SK-N-DZ (cell line): ENCODE data around the gene TALDO1.
A peak's percentile ranks its signal among the peaks of the same experiment; 100 is the strongest.

ENCODE experiments used
- DNase-seq: peaks from one replicate; pipeline ENCODE4 v3.0.0-alpha.2; 2015; ENCODE audit warnings: low spot score

The TALDO1 gene

GRCh38 chr11:714436-714835 is 32.8 kb upstream of the TALDO1 start:
- no peak for DNase-seq

GRCh38 chr11:719214-720016 is 27.8 kb upstream of the TALDO1 start:
- DNase-seq = no peak

DNA sequence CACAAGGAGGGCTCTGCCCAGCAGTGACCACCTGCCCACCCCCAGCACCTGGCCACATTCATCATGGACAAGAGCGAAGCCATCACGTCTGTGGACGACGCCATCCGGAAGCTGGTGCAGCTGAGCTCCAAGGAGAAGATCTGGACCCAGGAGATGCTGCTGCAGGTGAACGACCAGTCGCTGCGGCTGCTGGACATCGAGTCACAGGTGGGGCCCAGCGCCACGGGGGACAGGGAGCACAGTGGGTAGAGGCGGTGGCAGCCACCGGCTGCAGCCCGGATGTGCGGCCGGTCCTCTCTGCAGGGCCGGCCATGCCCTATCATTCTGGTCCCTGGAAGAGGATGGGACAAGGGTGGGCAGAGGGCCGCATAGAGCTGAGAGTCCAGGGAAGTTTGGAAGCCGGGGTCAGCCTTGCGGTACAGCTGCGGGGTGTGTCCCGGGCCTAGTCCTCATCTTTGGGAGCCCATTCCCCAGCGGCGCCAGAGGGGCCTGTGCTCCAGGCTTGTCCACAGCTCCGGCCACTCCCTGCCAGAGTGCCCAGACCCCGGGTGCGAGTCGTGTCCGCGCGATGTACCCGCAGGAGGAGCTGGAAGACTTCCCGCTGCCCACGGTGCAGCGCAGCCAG is 27.1 kb upstream of the TALDO1 start:
- DNase-seq = no peak

DNA sequence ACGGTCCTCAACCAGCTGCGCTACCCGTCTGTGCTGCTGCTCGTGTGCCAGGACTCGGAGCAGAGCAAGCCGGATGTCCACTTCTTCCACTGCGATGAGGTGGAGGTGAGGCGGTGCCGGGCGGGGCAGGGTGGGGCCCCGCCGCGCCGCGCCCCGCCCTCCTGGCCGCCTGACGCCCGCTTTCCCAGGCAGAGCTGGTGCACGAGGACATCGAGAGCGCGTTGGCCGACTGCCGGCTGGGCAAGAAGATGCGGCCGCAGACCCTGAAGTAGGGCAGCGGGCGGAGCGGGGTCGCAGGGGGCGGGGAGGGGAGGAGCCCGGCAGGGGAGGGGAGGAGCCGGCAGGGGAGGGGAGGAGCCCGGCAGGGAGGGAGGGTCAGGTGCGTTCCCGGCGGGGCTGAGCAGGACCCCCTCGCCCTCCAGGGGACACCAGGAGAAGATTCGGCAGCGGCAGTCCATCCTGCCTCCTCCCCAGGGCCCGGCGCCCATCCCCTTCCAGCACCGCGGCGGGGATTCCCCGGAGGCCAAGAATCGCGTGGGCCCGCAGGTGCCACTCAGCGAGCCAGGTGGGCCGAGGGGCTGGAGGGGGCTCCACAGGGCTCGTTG is 26.5 kb upstream of the TALDO1 start:
- peak; percentile 48 for DNase-seq

GRCh38 chr11:721247-721740 is 26.0 kb upstream of the TALDO1 start:
- DNase-seq = no peak

DNA sequence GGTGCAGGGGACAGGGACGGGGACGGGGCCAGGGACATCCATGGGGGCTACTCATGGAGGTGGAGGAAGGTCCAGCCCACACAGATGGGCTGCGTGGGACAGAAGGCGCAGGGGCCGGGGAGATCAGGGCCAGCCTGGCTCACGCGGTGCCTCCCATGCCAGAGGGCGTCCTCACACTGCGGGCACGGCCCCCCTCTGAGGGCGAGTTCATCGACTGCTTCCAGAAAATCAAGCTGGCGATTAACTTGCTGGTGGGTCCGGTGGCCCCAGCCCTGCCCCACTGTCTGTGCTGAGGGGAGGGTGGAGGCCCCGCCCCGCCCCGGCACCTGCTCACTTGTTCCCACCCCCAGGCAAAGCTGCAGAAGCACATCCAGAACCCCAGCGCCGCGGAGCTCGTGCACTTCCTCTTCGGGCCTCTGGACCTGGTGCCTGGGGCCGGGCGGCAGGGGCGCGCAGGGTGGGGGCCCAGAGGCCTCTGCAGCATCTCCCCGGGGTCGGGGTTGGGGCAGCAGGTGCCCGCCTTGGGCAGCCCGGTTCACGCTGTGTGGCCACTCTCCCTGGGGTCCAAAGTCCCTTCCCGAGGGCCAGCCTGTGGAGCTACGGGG is 25.4 kb upstream of the TALDO1 start:
- no peak for DNase-seq

- no peak for DNase-seq
Measured at GRCh38 chr11:722346-722811, 24.9 kb upstream of the TALDO1 start.

- peak; percentile 66 for DNase-seq
Measured at GRCh38 chr11:723120-723883, 24.0 kb upstream of the TALDO1 start.

DNA sequence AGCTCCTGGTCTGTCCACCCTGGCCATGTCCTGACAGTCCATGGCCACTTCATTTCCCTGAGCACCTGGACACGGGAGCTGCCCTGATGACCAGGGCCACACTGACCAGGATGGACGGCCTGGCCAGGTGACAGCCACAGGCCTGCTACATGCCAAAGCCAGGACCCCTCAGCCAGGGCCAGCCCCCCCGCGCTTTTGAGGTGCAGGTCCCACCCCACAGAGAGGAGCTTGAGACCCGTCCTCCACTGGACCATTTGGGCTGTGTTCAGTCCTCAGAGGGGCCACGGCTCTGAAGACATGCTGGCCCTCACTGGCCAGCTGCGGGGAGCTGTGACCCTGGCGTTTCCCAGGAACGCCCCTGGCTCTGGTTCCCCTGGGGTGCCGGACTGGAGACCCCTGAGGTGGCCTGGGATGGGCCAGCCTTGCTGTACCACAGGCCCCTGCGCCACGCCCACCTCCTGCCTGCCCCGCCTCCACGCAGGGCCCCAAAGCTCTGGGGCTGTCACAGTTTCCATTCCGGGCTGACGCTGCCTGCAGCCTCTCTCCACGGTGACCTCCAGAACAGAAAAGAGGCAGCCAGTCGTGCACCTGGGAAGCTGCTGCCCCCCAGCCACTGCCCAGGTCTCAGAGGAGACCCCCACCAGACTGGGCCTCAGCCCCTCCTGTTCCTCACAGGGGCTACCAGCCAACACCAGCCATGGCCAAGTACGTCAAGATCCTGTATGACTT is 23.1 kb upstream of the TALDO1 start:
- no peak for DNase-seq

DNA sequence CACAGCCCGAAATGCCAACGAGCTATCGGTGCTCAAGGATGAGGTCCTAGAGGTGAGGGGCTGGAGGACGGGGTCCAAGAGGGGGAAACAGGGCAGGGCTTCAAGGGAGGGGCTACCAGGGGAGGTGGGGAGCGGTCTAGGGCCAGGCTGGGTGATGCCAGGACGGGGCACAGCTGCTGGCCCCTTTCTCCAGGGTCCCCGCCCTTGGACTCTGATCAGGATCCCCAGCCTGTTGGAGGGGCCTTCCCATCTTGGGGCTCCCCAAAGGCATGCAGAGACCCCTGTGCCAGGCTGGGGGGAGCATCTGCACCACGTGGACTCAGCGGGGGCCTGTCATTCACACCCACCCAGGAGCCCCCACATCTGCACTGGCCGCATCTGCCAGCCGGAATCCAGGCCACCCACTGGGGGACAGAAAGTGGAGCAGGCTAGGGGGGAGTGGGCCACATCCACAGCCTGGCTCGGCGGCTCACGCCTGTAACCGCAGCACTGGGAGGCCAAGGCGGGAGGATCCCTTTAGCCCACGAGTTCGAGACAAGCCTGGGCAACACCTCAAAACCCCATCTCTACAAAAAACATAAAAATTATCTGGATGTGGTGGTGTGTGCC is 22.4 kb upstream of the TALDO1 start:
- DNase-seq = no peak

- no peak for DNase-seq
Measured at GRCh38 chr11:725624-726202, 21.6 kb upstream of the TALDO1 start.

DNA sequence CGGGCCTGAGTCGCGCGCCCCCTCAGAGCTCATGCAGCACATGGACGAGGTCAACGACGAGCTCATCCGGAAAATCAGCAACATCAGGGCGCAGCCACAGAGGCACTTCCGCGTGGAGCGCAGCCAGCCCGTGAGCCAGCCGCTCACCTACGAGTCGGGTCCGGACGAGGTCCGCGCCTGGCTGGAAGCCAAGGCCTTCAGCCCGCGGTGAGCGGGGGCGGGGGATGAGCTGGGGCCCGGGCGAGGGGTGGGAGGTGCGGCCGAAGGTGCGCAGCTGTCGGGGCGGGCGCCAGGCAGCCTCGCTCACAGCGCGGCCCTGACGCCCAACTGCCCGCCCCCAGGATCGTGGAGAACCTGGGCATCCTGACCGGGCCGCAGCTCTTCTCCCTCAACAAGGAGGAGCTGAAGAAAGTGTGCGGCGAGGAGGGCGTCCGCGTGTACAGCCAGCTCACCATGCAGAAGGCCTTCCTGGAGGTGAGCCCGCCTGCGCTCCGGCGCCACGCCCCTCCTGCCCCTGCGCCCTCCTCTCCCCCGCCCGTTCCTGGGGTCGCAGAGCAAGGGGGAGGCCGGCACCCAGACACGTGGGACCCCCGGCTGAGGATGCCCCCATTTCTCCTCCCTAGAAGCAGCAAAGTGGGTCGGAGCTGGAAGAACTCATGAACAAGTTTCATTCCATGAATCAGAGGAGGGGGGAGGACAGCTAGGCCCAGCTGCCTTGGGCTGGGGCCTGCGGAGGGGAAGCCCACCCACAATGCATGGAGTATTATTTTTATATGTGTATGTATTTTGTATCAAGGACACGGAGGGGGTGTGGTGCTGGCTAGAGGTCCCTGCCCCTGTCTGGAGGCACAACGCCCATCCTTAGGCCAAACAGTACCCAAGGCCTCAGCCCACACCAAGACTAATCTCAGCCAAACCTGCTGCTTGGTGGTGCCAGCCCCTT is 20.7 kb upstream of the TALDO1 start:
- DNase-seq = no peak

- DNase-seq = no peak
Measured at GRCh38 chr11:727281-727701, 20.0 kb upstream of the TALDO1 start.

GRCh38 chr11:727859-728748 is 19.2 kb upstream of the TALDO1 start:
- peak; percentile 69 for DNase-seq

DNA sequence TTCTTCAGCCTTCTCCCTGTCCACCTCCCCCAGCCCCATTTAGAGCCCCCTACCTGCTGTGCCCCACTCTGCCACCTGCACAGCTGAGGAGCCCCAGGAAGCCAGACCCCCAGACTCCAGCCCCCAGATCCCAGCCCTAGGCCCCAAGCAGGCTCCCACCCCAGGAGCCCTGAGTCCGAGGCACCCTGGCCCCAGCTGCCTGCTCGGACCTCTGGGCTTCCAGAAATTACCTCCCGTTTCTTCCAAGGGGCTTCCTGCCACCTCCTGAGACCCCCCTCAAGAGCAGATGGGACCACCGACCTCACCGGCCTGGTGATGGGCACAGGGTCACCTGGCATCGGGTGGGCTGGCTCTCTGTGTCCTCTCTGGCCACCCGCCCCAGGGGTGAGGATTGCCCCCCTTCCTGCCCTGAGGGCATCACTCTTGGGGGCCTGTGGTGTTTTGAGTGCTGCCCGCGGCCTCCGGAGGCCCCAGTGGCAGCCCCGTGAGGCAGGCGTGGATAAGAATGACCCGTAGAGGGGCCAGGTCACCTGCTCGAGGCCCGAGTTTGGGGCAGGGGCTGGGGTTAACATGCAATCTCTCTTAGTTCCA is 18.3 kb upstream of the TALDO1 start:
- no peak for DNase-seq

GRCh38 chr11:729492-730074 is 17.7 kb upstream of the TALDO1 start:
- DNase-seq = no peak

- no peak for DNase-seq
Measured at GRCh38 chr11:733072-733471, 14.2 kb upstream of the TALDO1 start.
